GM12878 (cell line): ENCODE measurements around the gene NT5C2. TPM values are rescaled to one million over a fixed set of nuclear protein-coding genes. Genes with fewer than 3 reads are reported as not detected.

Source experiments
- ATAC-seq: fragments of 200-7000 bp; cut with Tn5 transposase; 3 replicates; pipeline ENCODE4 v1.9.1; 2020; ENCODE audit warnings: mild to moderate bottlenecking, moderate library complexity
- BruUV-seq: library from RNA; stranded (reverse); fragments of 400-500 nt; replicated peaks from 2 replicates; lab custom pipeline; 2021; lab: Mats Ljungman, UMichigan
- CTCF ChIA-PET: fragments of 300-600 bp; sonication (Branson Sonifier 250); formaldehyde crosslinking; extraction: SDS; loops from one replicate; lab custom pipeline; 2021; ENCODE audit warnings: inconsistent platforms; lab: Yijun Ruan, JAX
- POLR2A ChIA-PET: fragments of 350-600 bp; formaldehyde crosslinking; extraction: SDS; loops from one replicate; lab custom pipeline; 2021; ENCODE audit warnings: inconsistent platforms; lab: Charles Lee
- RAD21 ChIA-PET: fragments of 300-600 bp; sonication (Branson Sonifier 250); formaldehyde crosslinking; loops from one replicate; lab custom pipeline; 2023; ENCODE audit warnings: antibody characterized with exemption; ENCODE audit not compliant: unreplicated experiment; lab: Charles Lee
- SMC1A ChIA-PET: fragments of 300-600 bp; sonication (Branson Sonifier 250); formaldehyde crosslinking; loops from one replicate; lab custom pipeline; 2023; ENCODE audit not compliant: unreplicated experiment, uncharacterized antibody; lab: Charles Lee
- DNase-seq: peaks from one replicate; pipeline ENCODE4 v3.0.0-alpha.2; 2011; ENCODE audit warnings: low read depth, low spot score
- FAIRE-seq: peaks from 3 replicates; lab custom pipeline; 2011; peaks lifted over from hg19 to GRCh38; lab: Jason Lieb, UNC
- H2AFZ ChIP-seq: 2 replicates; pipeline ENCODE4 v1.6.0; 2011; ENCODE audit warnings: low read depth, low read length, control low read depth; ENCODE audit not compliant: control insufficient read depth
- H3K27ac ChIP-seq: 2 replicates; pipeline ENCODE4 v1.5.1; 2011; ENCODE audit warnings: control low read depth; ENCODE audit not compliant: control insufficient read depth, insufficient read depth
- H3K27me3 ChIP-seq, 2 experiments: replicated peaks in 1 of 2; 2 replicates each; pipeline versions ENCODE4 v1.6.0 to v1.6.1; 2011; ENCODE audit warnings: low read length in 1 of 2; ENCODE audit not compliant: control insufficient read depth in 2 of 2, insufficient read depth in 2 of 2
- H3K36me3 ChIP-seq, 2 experiments: 2 replicates each; pipeline ENCODE4 v1.5.1; 2011; ENCODE audit warnings: low read length in 1 of 2; ENCODE audit not compliant: control insufficient read depth in 2 of 2, insufficient read depth in 2 of 2
- H3K4me1 ChIP-seq: 2 replicates; pipeline ENCODE4 v1.6.1; 2011; ENCODE audit warnings: mild to moderate bottlenecking, low read length, moderate library complexity, mixed read lengths; ENCODE audit not compliant: control insufficient read depth, insufficient read depth
- H3K4me2 ChIP-seq: 2 replicates; pipeline ENCODE4 v1.6.0; 2011; ENCODE audit warnings: control low read depth; ENCODE audit not compliant: control insufficient read depth, insufficient read depth
- H3K4me3 ChIP-seq: fragments of 200-600 bp; sonication (generic); 2 replicates; pipeline ENCODE4 v1.5.1; 2016
- H3K79me2 ChIP-seq: 2 replicates; pipeline ENCODE4 v1.6.0; 2011; ENCODE audit warnings: low read length; ENCODE audit not compliant: control insufficient read depth, insufficient read depth
- H3K9ac ChIP-seq: 2 replicates; pipeline ENCODE4 v1.8.0; 2011; ENCODE audit warnings: low read length, control low read depth, mixed read lengths; ENCODE audit not compliant: control insufficient read depth, insufficient read depth
- H3K9me3 ChIP-seq: replicated peaks from 3 replicates; pipeline ENCODE4 v1.5.1; 2011; ENCODE audit warnings: mild to moderate bottlenecking, low read length; ENCODE audit not compliant: control insufficient read depth, insufficient read depth
- H4K20me1 ChIP-seq: 2 replicates; pipeline ENCODE4 v1.6.0; 2011; ENCODE audit not compliant: control insufficient read depth, insufficient read depth
- BCL11A ChIP-seq: IDR thresholded peaks from 2 replicates; pipeline ENCODE4 v1.6.1; 2011; ENCODE audit warnings: low read depth, low read length
- CREB1 ChIP-seq: IDR thresholded peaks from 2 replicates; pipeline ENCODE4 v1.6.1; 2012; ENCODE audit warnings: low read depth, mild to moderate bottlenecking, inconsistent platforms
- HDAC6 ChIP-seq: fragments of 200-600 bp; sonication (generic); IDR thresholded peaks from one replicate; pipeline ENCODE4 v1.8.0; 2017; ENCODE audit warnings: antibody characterized with exemption; ENCODE audit not compliant: unreplicated experiment
- HDGF ChIP-seq: fragments of 450-650 bp; IDR thresholded peaks from 2 replicates; pipeline ENCODE4 v1.6.1; 2016; ENCODE audit warnings: antibody characterized with exemption
- IKZF2 ChIP-seq, 2 experiments: fragments of 450-650 bp; IDR thresholded peaks; 2 replicates each; pipeline ENCODE4 v1.6.1; 2017; ENCODE audit warnings: mild to moderate bottlenecking in 2 of 2, moderate library complexity in 2 of 2
- MTA3 ChIP-seq: IDR thresholded peaks from 2 replicates; pipeline ENCODE4 v1.6.1; 2012; ENCODE audit warnings: low read length, inconsistent platforms, borderline replicate concordance
- NR2C1 ChIP-seq: fragments of 450-650 bp; IDR thresholded peaks from 2 replicates; pipeline ENCODE4 v1.6.1; 2017; ENCODE audit warnings: antibody characterized with exemption, mild to moderate bottlenecking, moderate library complexity
- NR2C2 ChIP-seq: IDR thresholded peaks from 2 replicates; pipeline ENCODE4 v1.6.1; 2011; ENCODE audit warnings: borderline replicate concordance, low read depth; ENCODE audit not compliant: control insufficient read depth, insufficient read length
- RUNX3 ChIP-seq: IDR thresholded peaks from 2 replicates; pipeline ENCODE4 v1.6.1; 2012; ENCODE audit warnings: low read length, inconsistent platforms
- WGBS: methylation state at CpG from one replicate; pipeline ENCODE4 v1.1.6; 2016; ENCODE audit warnings: low lambda C conversion rate; ENCODE audit not compliant: insufficient replicate concordance, insufficient coverage; ENCODE audit errors: missing lambda C conversion rate; 5-methylcytosine and 5-hydroxymethylcytosine counted together
- in situ Hi-C: fragments of 300-500 bp; cut with MboI; formaldehyde crosslinking; loops from 9 replicates; pipeline ENCODE4 v1.14.3; 2018; ENCODE audit warnings: mixed read lengths
- intact Hi-C: fragments of 100-400 bp; cut with micrococcal nuclease; formaldehyde crosslinking; loops from one replicate; pipeline ENCODE4 v1.14.2; 2022; ENCODE audit not compliant: unreplicated experiment
- polyA plus RNA-seq, 11 experiments: library from polyadenylated mRNA; depleted of rRNA in 4 of 11; unstranded in 6 of 11; stranded (reverse) in 5 of 11; fragments of >200 nt; fragmentation: Nextera tagmentation in 4 of 11; fragmentation: Illumina TruSeq in 1 of 11; extraction: Ambion mirVana in 4 of 11; extraction: Trizol in 1 of 11; gene quantifications; 1 replicate in 1 of 11; 2 replicates in 10 of 11; pipeline versions ENCODE4 v1.2.1 to v1.2.3, GENCODE V29; 2011 to 2016; ENCODE audit warnings: inconsistent platforms in 2 of 11, missing spikeins in 2 of 11, low read depth in 1 of 11
- total RNA-seq, 4 experiments: library from RNA; depleted of rRNA in 3 of 4; stranded (reverse); fragments of >200 nt in 3 of 4; fragmentation: Illumina TruSeq in 1 of 4; extraction: Trizol in 1 of 4; gene quantifications; 2 replicates each; pipeline versions ENCODE4 v1.2.1 to v1.2.3, GENCODE V29; 2013 to 2021
- TF ChIP-seq, protein P1 (sequence below): fragments of 150-350 bp; IDR thresholded peaks from 2 replicates; pipeline ENCODE4 v1.6.1; 2016; ENCODE audit warnings: low read depth, low read length

Gene NT5C2
- total and polyA plus RNA-seq, 10 of the 15 experiments (the other 5 are each of a cell fraction or from before 2014, with no cell fraction given): 15.8 to 70.1 (median 56.0) TPM

DNA sequence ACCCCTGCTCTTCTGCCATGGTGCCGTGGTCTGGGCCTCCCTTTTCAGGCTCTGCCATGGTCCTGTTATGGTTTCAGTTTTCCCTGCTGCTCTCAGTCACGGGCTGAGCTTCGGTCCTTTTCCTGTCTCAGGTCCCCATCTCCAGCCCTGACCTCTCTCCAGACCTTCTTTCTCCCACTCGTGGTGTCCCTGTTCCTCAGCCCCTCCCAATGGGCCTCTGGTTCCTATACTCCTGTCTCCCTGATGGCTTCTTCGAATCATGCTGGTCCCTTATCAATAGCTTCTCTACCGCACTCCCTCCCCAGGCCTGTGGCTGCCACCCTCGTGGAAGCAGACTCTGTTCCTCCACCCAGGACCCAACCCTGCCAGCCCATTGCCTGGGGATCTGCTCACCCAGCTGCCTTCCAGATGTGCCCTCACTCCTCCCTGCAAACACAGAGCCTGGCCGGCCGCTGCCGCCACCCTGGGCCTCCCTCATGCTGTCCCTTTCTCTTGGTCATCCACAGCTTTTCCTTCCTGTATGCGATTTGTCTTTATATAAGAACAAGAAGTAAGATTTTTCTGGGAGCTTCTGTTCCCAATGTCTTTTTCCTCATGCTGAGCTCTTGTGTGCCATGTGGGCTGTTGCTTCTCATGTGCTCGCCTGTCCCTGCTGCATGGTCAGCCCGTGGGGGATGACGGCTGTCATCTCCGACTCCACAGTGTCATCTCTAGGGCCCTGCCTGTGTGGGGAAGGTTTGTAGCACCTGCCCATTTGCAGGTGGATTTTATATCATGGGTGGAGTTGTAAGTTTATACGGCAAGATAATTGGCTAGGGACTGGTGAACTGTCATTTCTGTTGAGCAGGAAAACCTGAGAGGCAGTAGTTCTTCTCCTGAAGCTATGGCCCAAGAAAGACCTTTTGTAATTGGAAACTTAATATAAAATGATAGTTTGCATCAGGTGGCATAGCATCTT, 126.7 kb downstream of the NT5C2 start (continued):
- TF ChIP-seq HDAC6: no peak
- no peak for TF ChIP-seq IKZF2 (IDR thresholded peaks at IDR 0.05)
- no peak for TF ChIP-seq MTA3
- TF ChIP-seq, protein P1, sequence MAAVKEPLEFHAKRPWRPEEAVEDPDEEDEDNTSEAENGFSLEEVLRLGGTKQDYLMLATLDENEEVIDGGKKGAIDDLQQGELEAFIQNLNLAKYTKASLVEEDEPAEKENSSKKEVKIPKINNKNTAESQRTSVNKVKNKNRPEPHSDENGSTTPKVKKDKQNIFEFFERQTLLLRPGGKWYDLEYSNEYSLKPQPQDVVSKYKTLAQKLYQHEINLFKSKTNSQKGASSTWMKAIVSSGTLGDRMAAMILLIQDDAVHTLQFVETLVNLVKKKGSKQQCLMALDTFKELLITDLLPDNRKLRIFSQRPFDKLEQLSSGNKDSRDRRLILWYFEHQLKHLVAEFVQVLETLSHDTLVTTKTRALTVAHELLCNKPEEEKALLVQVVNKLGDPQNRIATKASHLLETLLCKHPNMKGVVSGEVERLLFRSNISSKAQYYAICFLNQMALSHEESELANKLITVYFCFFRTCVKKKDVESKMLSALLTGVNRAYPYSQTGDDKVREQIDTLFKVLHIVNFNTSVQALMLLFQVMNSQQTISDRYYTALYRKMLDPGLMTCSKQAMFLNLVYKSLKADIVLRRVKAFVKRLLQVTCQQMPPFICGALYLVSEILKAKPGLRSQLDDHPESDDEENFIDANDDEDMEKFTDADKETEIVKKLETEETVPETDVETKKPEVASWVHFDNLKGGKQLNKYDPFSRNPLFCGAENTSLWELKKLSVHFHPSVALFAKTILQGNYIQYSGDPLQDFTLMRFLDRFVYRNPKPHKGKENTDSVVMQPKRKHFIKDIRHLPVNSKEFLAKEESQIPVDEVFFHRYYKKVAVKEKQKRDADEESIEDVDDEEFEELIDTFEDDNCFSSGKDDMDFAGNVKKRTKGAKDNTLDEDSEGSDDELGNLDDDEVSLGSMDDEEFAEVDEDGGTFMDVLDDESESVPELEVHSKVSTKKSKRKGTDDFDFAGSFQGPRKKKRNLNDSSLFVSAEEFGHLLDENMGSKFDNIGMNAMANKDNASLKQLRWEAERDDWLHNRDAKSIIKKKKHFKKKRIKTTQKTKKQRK: no peak
- no peak for TF ChIP-seq NR2C2
- no peak for TF ChIP-seq HDGF
- TF ChIP-seq, all 136 proteins: peak for 0

DNA sequence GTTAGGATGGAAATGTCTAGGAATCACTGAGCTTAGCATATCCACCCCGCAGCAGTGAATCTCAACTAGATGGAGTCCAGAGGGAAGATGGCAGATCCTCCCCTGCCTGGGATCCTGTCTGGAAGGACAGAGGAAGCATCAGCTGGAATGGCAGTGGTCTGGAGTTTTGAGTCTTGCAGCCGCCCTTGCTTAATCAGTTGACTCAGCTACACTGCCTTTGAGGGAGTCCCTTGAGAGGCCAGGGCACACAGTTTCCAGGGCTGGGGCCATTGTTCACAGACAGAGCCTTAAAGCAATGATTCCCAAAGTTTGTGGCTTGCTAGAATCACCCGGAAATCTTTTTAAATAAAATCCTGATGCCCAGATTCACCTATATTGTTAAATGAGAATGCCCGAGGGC, 128.1 kb downstream of the NT5C2 start:
- TF ChIP-seq CREB1 (no peak), BCL11A (no peak), NR2C1 (no peak), RUNX3 (no peak), HDGF (no peak)
- BruUV-seq: no TSS peak
- Histone ChIP-seq H3K4me2 (no peak overlapping the region), H3K4me3 (no peak overlapping the region), H4K20me1 (no peaks in the 10 kb centered on the region), H3K4me1 (peaks cover 24% of the 10 kb centered on the region), H2AFZ (no peak overlapping the region), H3K36me3 (no peaks in the 10 kb centered on the region; a peak in 1 of 4 replicates), H3K9me3 (no peaks in the 10 kb centered on the region), H3K79me2 (no peaks in the 10 kb centered on the region), H3K27me3 (no peaks in the 10 kb centered on the region), H3K27ac (no peak overlapping the region), H3K9ac (no peak overlapping the region)
- ChIA-PET SMC1A (interaction anchor here (0.9 to 2.8 kb wide), 4 partner anchors 10 to 229 kb away, joined by 3 to 11 read pairs (median 6); partner anchors contain the start of gene CNNM2), POLR2A (interaction anchor here (0.7 kb wide), 1 partner anchor 11 kb away, joined by 3 read pairs; no protein-coding TSS in a partner anchor), RAD21 (interaction anchor here (1.3 kb wide), 1 partner anchor 143 kb away, joined by 3 read pairs; no protein-coding TSS in a partner anchor), CTCF (interaction anchor here (1.4 to 12.0 kb wide), 5 partner anchors 11 to 180 kb away, joined by 4 to 174 read pairs (median 7); partner anchors contain the start of gene CNNM2)
- FAIRE-seq (no peak), ATAC-seq (no peak), DNase-seq (no peak)
- 96% methylated on average over 4 of the region's 4 CpGs for WGBS
- in situ Hi-C loops: loop anchor here (5.0 kb wide), 2 partner anchors 148 to 233 kb away; partner anchors contain the start of gene CNNM2
- intact Hi-C loops: loop anchor here (10.0 kb wide), 1 partner anchor 340 kb away; no protein-coding TSS in a partner anchor
